HG02798 (cell line): ENCODE data around the gene MECP2.

Source experiments
- ATAC-seq: cut with Tn5 transposase; IDR thresholded peaks from one replicate; pipeline ENCODE4 v1.9.1; 2021; ENCODE audit warnings: mild to moderate bottlenecking; ENCODE audit not compliant: unreplicated experiment, poor library complexity

The MECP2 gene

GRCh38 chrX:154019633-154020528 is 77.6 kb downstream of the MECP2 start, which contains the start of gene IRAK1:
IRAK1 (minus strand) TSS chrX:154019902; CDS start chrX:154019812, 90 bp downstream.
- ATAC-seq, result peak; percentile 78

- no peak for ATAC-seq
These were observed 78.4 kb downstream of the MECP2 start for GRCh38 chrX:154019061-154019621.

DNA sequence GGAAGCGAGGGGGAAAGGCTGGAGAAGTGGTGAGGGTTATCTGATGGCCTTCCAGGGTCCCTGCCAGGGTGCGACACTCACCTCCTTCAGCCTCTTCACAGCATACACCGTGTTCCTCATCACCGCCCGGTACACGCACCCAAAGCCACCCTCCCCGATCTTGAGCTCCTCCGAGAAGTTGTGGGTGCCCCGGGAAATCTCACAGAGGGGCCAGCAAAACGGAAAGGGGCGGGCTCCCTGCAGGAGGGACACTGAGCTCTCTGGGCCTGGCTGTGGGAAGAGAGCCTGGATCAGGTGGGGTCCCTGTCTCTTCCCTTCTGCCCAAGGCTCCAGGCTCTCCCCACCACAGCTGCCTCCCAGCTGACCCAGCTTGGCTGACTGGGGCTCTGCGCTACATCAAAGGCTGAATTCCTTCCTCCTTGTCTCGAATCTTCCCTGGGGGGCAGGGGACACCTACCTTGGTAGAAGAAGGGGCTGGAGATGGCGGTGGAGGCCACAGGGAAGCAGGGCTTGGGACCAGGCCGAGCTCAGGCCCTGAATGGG is 78.9 kb downstream of the MECP2 start:
- no peak for ATAC-seq

DNA sequence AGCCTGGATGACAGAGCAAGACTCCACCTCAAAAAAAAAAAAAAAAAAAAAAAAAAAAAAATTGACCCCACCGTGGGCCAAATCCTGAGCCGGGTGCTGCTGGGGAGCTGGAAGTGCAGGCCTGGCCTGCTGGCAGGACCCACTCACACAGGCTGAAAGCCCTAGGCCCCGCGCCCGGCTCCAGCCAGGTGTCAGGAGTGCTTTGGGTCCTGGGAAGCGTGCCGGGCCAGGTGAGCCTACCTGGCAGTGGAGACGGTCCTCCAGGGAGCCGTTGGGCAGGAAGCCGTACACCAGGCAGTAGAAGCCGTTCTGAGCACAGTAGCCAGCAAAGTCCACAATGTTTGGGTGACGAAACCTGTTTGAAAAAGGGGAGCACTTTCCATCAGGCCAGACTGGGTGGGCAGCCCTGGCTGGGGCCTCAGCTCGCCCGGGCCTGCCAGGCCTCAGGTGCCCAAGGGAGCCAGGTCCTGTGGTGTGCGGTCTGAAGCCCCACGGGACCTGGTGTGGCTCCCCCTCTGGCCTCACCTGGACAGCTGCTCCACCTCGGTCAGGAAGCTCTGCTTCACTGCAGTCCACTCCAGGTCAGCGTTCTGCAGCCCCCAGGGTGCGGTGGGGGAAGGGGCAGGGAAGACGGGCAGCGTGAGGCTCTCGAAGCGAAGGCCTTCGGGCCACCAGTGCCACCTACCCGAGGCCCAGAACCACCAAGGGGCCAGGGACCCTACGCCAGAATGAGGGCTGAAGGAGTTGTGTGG is 79.6 kb downstream of the MECP2 start:
- ATAC-seq, result no peak

- no peak for ATAC-seq
These were observed 81.0 kb downstream of the MECP2 start for GRCh38 chrX:154016366-154017076.

GRCh38 chrX:154015581-154016264 is 81.8 kb downstream of the MECP2 start:
- no peak for ATAC-seq

- ATAC-seq, result no peak
These were observed 82.8 kb downstream of the MECP2 start for GRCh38 chrX:154014429-154015380.

DNA sequence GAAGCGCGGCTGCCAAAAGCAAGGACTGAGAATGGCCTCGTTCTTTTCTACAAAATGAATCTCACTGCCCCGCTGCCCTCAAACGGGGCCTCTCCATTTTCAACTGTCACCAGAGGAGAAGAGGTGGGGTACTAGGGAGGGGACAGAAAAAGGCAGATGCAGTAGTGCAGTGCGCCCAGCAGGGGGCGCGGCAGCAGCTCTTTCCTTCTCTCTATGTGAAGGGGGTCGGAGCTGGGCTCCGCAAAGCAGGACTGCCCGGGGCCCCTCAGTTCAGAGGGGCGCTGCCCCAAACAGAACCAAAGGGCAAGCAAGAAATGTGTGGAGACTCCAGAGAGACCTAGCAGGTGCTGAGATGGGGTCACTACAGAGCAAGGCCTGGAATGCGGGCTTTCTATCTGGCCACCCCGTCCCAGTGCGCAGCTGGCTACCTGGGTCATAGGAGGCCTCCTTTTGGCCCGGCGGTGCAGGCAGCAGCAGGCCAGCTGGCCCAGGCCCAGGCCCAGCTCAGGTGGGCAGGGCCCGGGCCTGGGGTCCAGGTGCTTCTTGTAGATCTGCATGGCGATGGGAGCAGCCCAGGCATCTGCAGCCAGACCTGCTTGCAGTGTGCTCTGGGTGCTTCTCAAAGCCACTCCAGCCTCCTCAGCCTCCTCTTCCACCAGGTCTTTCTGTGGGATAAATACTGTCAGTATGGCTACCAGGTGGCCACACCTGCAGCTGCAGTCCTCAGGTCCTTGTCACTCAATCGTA is 83.7 kb downstream of the MECP2 start:
- no peak for ATAC-seq

GRCh38 chrX:154013001-154013421 is 84.5 kb downstream of the MECP2 start:
- no peak for ATAC-seq

GRCh38 chrX:154012336-154012991 is 85.1 kb downstream of the MECP2 start:
- ATAC-seq, result no peak

- ATAC-seq, result no peak
These were observed 85.9 kb downstream of the MECP2 start for GRCh38 chrX:154011376-154012335.

DNA sequence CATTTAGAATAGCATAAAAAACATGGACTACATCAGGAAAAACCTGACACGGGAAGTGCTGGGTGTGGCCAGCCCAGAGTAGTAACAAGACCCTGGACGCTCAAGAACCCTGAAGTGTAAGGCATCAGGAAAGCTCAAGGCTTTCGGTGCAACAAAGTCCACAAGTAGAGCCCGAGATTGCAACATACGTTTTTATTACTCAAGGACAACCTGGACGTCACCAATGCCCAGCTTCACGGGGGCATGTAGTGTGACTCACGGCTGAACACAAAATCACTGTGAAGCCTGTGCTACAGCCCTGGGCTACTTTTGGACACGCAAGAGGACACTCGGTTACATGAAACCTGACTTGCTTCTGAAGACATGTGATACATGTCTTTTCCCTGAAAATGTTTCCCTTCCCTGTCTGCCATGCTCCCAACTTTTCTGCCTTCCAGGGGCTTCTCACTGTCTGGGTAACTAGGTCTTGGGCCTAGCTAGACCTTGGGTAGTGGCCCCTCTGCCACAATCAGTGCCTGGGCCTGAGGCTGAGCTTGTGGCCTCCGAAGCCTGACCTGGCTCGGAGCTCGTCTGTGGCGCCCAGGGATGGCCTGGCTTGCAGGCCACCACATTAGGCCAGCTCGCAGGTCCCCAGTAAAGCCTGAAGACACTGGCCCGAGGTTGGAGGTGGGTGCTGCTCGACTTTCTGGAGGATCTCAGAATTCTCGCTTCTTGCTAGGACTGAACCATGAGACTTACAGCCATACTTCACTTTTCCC is 87.0 kb downstream of the MECP2 start:
- no peak for ATAC-seq

GRCh38 chrX:154008521-154008920 is 89.0 kb downstream of the MECP2 start:
- peak; percentile 31 for ATAC-seq

DNA sequence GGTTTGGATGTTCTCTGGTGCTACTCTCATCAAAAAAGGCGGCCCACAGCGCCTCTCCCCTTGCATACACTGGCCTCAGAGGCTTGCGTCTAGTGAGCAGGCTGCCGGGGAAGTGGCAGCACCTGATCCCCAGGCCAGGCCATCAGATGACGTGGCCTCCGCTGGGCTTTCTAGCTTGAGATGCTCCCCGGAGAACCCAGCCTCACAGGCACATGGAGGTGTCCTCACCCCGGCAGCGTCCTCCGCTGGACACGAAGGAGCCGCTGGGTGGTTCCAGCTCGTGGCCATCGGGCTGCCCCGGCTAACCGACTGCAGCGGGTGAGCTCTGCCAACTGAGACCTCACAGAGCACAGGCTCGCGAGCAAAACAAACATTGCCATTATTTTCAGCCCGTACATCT is 90.6 kb downstream of the MECP2 start:
- no peak for ATAC-seq

DNA sequence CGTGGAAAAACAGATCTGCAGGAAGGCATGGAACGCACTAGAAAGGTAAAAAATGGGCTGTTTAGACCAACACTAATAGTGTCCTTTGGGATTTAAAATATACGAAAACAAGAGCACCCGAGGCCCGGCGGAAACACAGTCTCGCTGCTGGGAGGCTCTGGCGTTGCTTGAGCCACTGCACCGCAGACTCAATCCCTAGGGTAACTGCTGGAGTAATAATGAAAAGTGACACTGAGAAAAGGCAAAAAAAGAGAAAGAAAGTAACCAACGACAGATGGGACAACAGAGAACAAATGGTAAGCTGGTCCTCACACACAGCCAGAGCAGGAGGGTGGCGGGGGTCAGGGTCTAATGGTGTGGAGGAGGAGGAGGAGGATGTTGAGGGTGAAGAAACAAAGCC is 93.2 kb downstream of the MECP2 start:
- no peak for ATAC-seq
